NCI-H2081 treated with DMSO at 0.1 percent for 48 hours (cell line): ENCODE measurements around the gene BCAP31.
"Not testable (repeated sequence)": the region's sequence is repeated elsewhere in the genome, so short reads cannot be mapped to it uniquely, and the experiment has no call there.

Experiments
- DNase-seq: peaks from one replicate; lab custom pipeline; 2025; lab: John Stamatoyannopoulos, UW

Gene BCAP31

DNA sequence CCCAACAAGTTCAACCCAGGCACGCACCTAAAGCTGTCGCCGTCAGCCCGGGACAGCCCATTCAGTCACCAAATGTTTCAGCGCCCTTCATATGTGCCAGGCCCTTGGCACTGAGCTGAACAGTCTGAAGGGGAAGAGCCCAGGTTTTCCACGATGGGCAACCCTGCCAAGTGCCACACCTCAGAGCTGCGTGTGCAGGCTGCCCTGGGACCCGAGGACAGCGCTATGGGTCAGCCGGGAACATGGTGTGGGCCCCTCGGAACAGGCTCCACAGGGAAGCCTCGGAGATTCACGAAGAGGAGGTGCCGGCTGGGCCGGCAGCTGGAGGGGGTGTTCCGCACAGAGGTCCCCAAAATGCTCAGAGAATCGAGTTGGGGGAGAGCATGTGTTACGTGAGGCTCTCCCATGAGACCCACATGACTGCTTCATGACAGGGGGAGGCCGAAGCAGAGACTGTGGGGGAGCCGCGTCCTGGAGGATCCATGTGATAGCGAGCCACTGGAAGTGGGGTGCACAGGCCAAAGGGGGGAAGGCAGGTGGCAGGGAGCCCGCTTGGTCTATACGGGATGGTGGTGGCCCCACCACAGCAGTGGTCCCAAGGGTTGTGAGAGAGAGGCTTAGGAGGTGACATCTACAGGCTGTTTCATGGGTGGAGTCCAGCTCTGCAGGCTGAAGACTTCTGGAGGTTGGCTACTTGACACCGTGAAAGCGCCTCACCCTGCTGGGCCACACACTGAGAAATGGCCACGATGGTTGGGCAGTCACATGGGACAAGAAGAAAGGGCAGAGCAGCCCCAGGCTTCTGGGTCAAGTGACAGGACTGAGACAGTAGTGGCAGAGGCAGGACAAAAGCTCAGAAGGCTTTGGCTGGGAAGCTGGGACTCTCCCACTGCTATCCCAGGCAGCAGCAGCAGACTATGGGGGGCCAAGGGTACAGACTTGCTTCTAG lies 14.2 kb downstream of the BCAP31 start:
- no peak for DNase-seq

DNA sequence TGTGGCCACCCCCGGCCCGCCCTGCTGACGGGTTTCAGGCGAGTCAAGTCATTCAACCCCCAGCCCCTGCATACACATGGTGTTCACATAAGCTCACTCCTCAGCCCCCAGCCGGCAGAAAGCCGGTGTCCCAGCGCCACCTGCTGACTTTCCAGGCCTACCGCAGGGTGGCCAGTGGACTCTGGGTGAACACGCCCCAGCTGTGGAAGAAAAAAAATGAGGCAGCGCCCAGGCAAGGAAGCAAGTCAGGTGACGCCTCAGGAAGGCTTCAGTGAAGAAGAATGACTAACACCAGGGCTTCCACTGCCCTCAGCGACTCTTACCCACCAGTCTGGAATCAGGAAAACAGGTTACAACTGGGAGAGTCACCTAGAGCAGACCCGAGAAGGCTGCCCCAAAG lies 15.8 kb downstream of the BCAP31 start:
- DNase-seq, result no peak

DNA sequence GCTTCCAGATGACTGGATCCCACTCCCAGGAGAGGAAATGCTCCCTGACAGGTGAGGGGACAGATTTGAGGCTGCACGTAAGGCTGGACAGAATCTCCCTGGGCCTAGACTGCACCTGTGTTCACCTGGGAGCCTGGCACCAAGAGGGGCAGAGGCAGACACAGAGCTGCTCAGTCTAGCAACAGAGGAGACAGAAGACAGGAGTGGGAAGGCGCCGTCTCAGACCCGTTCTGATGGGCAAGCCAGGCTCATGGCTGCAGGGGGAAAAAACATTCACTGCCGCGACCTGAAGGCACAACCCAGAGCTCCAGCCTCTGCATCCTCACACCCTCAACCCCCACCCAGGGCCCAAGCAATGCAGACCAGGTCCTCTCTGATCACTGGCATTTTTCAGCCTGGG lies 16.8 kb downstream of the BCAP31 start:
- DNase-seq, result no peak

DNA sequence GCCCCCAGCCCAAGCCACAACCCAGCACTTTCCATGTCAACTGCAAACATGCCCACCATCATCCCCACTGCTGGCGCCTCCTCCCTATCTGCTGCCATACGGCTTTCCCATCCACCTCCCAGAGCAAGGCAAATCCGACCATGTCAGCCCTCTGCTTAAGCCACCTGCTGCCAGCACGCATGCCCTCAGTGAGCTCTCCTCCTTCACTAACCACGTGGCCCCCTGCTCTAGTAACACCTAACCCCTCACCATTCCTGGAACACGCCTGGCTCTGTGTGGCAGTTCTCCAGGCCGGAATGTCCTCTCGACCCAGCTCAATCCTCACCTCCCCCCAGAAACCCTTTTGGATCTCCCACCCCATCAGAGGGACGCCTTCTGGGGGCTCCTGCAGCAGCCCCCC lies 17.4 kb downstream of the BCAP31 start:
- DNase-seq, result no peak

DNA sequence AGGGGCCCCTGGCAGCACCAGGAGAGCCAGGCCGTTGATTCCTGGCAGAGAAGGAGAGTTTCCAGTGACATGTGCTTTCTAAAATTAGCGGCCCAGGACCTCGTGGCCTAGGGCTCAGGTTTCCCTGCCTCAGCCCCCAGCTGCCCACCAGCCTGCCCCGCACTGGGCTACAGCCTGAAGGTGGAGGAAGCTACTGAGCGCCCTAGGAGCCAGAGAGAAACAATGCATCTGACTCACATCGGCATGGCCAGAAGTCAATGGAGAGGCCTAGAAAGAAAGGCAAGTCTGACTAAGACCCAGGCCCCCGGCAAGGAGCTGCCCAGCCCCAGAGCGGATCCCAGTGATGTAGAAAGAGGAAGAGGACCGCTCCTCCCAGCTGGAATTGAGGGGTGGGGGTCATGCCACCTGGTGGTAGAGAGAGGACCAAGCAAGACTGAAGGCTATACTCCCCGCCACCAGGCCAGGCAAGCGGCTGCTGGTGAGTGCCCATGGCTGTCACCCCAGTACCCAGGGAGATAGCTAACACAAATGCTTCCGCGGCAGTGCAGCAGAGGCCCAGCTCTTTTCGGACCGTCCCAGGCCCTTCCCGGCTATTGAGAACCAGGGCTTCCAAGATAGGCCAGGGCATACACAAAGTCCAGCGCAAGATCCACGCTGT lies 18.7 kb downstream of the BCAP31 start:
- not testable (repeated sequence) for DNase-seq

DNA sequence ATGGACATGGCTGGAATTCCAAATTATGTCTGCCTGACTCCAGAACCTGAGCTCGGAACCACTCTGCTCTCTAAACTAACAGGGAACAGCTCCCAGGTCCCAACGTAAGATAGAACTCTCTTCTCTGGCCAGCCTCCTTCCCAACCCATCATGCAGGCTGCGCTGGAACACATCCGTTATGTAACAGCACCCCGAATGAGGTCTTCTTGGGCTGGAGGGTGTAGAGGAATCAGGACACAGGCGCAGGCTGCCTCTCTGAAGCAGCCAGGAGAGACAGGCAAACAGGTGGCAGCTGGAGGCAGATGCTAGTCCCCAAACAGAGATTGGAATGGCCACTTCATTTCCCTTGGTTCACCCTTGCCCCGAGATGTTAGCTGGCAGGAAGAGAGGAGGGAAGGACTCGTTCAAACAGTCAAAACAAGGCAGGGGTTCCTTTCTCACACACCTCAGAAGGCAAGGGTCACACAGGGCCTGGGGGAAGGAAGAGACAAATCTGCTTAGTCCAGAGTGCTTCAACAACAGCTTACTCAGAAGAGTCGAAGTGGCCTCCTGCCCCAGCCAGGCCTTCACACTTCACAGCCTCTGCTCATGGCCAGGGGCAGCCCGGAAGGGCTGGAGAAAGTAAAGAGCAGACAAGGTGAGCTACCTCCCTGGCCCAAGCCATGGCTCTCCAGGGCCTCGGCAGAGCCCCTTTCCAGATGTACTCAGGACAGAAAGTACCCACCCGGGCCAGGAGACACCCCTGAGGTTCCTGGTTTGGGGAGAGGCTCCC lies 19.4 kb downstream of the BCAP31 start:
- DNase-seq, result not testable (repeated sequence)

DNA sequence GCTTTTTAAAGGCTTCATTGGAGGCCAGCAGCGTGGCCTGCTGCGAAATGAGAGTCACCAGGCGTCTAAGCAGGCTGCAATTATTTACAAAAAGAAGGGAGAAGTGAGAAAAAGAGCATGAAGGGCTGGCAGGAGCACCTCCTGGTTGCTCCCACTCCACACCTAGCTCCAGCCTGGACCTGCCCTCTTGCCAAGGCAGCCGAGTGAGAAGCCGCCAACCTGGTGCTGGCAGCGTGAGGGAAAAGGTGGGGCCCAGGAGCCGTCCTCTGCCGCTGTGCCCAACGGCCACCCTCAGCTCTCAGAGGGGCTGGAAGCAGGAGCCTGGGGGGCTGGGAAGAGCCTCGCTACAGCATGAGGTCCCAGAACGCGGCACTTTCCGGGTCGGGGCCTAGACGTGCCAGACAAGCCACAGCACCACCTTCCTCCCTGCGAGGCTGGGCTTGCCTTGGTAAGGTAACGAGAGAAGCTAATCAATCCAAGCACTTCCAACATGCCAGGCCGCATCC lies 20.1 kb downstream of the BCAP31 start:
- DNase-seq, result no peak

DNA sequence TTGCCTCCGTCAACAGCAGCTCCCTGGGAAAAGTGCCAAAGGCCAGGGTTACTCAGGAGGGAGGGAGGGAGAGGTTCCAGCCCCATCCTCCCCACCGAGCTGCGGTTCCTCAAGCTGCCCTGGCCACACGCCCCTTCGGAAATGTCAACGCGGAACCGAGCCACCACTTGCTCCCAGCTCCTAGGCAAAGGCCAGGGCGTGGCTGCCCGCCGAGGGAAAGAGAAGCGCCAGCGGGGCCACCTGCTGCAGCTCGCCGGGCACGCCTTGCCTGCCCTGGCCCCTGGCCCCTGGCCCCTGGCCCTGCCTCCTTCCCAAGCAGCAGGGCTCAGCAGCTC lies 21.2 kb downstream of the BCAP31 start:
- DNase-seq, result no peak

DNA sequence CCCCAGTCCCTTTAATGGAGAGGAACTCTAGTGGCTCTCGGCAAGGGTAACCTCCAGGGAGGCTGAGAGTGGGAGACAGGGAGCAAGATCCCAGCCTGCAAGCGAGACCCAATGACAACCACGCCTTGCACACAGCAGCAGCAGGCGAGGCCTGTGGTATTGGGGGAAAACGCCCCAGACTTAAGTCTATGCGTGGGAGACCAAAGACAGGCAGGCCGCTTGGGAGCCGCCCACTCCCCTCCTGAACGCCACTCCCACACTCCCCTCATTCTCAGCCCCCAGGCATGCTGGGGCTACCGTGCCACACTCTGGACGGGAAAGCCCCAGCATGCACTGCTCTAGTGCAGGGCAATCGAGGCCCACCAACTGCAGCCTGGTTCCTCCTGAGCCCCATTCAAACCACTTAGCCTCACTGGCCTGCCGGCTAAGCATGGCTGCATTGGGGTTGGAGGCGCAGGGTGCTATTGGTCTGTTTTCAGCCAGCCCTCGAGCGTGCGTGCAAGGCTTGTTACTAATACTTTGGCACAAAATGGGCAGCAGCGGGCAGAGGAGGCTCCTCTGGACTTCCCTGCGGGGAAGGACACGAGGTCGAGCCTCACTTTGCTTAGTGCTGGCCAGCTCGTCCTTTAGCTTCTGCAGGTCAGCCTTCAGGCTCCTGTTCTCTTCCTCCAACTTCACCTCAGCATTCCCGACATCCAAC lies 21.7 kb downstream of the BCAP31 start:
- no peak for DNase-seq

DNA sequence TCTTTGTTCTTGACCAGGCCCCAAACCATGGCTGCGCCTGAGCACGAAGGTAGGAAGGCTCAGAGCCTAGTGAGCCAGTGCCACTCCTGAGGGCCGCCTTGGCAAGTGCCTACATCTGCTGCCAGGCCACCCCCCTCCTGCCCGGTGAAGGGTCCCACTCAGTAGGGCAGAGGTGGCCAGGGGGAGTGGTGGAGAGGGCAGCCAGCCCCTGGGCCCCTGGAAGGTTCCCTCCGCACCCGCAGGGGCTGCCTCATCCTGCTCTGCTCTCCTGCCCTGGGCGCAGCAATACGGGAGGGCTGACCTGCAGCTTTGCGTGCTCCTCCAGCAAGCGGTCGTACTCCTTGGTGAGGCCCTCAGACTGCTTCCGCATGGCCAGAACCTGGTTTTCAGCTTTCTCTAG lies 22.5 kb downstream of the BCAP31 start:
- no peak for DNase-seq

DNA sequence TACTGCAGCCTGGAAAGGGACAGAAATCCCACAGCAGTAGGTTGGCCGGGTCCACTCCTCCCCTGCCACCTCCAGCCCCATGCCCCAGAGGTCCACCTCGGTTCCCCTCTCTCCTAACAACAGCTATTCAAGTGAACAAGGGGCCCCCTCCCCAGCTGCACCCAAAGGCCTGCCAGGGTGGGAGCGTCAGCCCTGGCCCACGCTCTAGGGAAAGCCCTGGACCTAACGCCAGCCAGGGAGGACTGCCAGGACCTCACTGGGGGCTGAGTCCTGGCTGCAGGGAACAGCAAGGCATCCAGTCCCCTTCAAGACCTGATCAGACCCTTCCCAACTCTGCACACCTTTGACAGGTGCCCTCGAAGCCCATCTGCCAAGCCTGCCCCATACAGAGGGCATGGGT lies 23.2 kb downstream of the BCAP31 start:
- no peak for DNase-seq

DNA sequence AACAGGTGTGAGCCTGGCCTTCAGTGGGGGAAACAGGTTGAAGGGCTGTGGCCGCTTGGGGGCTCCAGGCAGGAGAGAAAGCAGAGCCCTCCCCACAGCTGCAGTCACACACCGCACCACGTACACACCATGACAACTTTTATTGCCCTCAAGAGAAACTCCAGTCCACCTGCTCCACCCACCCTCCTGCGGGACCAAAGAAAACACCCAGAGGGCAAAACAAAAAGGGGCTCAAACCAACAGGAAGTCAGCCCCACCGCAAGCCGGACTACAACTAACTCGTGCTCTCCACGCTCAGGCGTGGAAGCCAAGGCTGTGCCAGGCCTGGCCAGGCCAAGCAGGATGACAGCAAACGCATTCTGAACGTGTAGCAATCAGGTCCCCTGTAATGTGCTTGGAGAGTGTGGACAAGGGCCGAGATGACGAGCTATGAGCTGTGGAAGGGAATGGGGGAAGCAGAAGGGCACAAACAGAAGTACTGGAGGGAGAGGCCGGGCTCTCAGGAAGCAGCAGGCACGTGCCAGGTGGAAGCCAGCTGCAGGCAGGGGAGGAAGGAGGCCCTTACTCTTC lies 23.7 kb downstream of the BCAP31 start:
- no peak for DNase-seq

DNA sequence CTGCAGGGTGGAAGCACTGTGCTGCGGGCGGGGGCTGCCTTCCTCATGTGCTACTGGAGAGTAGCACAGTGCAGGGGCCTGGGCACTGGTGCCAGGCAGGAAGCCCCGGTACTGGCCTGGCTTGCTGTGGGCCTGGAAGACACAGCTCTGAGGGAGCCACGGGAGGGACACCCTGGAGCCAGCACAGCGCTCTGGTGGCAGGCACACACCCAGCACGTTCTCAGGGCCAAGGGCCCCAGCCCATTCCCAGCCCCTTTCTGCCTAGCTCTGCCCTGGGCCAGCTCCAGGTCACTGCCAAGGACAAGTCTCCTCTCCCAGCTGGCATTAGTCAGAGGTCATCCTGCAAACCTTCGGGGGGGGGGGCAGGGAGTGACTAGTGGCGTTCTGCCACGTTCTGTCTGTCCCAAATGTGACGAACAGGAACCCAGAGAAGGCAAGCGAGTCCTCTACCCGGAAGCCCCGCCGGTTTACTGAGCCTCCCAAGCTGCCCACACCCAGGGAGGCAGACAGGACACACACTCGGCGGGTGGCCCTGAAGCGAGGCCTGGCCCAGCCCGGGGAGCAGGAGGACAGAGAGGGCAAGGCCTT lies 24.3 kb downstream of the BCAP31 start:
- not testable (repeated sequence) for DNase-seq

DNA sequence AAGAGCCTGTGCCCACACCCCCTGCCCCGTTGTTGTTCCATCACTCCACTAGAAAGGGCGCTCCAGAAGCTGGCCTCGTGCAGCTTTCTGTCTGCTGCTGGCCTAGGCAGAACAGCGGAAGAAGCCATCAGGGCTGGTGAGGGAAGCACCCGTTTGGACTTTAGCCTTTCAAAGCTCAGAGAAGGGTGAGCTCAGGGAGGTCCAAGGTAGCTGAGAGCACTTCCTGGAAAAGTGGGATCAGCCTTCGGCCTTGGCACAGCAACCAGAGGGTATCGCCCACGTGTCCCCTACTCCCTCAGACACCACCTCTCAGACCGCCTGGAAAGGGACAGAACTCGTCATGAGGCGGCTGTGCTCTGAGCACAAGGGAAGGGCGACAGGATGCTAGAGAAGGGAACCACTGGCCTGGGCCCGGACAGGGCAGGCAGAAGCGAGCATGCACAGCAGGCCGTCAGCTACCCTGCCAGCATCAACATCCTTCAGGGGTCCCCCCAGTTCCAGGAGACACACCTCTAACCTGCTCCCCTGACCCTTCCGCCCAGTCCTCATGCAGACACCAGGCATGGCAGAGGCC lies 24.9 kb downstream of the BCAP31 start:
- DNase-seq, result not testable (repeated sequence)

DNA sequence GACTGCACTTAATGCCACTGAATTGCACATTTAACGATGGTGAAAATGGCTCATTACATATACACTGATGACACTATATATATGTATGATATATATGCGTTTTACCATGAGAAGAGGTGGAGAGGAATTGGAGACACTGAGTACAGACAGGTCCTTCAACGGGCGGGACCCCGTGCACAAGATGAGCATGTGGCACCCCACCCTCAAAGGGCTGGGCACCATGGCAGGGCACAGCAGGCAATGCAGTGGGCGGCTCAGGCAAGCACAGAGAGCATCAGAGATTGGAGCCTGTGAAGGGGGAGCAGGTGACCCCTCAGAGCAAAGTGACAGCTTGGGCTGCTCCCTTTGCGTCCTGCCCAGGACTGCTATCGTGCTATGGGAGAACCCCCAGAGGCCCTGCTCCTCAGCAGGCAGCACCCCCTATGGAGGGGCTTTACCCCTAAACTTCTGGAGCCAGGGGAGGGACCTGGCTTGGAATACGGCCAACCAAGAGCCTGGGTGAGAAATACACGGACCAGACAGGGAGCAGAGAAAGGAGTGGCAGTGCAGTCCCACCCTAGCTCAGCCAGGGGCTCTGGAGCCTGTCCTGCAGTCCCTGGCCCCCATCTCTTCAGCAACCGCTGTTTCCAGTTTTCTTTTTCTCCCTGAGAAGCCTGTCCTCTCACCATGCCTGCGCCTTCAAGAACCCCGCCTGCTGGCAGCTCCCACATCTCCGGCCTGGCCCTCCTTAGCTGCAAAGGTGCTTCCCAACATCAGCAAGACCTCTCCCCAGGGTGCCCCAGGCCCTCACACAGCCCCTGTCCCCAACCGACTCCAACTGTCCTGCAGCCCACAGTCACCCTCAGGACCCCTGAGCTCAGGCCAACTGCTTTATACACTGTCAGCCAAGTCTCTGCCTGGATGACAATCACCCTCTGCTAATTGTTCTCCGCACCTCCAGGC lies 26.0 kb downstream of the BCAP31 start:
- no peak for DNase-seq

DNA sequence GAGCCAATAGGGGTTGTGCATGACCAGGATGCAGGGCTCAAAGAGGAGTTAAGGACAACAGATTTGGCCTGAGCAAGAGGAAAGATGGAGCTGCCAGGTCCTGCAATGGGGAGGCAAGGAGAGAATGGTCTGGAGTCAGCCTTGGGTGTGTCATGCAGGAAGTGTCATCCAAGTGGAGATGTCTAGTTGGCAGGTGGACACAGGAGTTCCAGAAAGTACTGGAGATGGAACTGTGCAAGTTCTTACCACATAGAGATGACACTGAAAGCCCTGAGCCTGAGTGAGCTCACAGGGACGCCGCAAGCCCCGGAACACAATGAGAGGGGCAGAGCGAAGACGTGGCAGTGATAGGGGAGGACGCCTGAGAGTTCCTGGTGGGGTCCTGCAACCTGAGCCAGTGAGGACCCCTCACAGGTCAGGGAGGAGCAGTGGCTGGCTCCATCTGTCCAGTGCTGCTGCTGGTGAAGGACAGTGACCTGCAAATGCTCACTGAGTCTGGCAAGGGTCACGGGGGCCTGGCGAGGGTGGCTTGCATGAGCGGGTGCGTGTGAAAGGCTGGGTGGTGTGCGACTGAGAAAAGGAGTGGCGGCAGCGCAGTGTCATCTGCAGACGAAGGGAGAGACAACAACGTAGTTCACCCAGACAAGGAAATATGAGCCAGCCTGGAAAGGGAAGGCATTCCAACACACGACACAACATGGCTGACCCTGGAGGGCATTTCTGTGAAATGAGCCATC lies 27.0 kb downstream of the BCAP31 start:
- DNase-seq, result not testable (repeated sequence)

DNA sequence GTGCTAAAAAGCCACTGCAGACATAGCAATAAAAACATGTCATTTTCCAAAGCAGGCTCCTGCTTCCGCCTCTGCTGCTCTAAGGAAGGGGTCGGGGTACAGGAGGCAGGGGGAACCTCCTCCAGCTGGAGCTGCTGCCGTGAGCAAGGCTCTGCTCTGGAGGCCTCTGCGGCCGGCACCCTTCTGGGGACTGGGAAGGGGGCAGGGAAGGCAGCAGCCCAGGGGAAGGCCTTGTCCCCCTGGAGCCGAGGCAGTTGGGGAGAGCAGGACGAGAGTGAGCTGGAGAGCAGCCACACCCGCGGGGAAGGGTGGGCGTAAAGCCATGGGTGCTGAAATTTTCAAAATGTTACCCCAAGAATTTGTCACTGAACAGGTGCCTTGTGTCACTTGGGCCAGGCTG lies 27.6 kb downstream of the BCAP31 start:
- not testable (repeated sequence) for DNase-seq

DNA sequence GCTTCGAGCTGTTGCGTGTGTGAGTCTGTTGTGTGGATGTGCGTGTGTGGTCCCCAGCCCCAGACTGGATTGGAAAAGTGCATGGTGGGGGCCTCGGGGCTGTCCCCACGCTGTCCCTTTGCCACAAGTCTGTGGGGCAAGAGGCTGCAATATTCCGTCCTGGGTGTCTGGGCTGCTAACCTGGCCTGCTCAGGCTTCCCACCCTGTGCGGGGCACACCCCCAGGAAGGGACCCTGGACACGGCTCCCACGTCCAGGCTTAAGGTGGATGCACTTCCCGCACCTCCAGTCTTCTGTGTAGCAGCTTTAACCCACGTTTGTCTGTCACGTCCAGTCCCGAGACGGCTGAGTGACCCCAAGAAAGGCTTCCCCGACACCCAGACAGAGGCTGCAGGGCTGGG lies 28.1 kb downstream of the BCAP31 start:
- no peak for DNase-seq

DNA sequence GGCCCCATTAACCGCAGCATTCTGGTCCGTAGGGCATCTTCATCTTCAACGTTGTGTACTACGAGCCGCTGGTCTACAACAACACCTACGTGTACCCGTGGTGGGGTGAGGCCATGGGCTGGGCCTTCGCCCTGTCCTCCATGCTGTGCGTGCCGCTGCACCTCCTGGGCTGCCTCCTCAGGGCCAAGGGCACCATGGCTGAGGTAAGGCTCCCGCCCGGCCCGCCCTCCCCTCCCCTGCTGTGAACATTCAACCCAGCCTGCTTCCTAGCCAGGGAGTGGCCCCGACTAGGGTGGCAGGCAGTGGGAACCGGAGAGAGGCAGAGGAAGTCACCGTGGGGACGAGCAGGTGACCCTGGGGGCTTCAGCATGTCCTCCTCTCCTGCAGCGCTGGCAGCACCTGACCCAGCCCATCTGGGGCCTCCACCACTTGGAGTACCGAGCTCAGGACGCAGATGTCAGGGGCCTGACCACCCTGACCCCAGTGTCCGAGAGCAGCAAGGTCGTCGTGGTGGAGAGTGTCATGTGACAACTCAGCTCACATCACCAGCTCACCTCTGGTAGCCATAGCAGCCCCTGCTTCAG lies 29.4 kb downstream of the BCAP31 start:
- DNase-seq, result no peak
